Measurements from ENCODE around the gene SYCP2L.
"Not testable (repeated sequence)": the region's sequence is repeated elsewhere in the genome, so short reads cannot be mapped to it uniquely, and the experiment has no call there.

The SYCP2L gene

GRCh38 chr6:10850728-10851127 is 36.1 kb upstream of the SYCP2L start:
- H3K27ac ChIP-seq: peak overlapping the region; percentile 34
- TF ChIP-seq, protein P1, sequence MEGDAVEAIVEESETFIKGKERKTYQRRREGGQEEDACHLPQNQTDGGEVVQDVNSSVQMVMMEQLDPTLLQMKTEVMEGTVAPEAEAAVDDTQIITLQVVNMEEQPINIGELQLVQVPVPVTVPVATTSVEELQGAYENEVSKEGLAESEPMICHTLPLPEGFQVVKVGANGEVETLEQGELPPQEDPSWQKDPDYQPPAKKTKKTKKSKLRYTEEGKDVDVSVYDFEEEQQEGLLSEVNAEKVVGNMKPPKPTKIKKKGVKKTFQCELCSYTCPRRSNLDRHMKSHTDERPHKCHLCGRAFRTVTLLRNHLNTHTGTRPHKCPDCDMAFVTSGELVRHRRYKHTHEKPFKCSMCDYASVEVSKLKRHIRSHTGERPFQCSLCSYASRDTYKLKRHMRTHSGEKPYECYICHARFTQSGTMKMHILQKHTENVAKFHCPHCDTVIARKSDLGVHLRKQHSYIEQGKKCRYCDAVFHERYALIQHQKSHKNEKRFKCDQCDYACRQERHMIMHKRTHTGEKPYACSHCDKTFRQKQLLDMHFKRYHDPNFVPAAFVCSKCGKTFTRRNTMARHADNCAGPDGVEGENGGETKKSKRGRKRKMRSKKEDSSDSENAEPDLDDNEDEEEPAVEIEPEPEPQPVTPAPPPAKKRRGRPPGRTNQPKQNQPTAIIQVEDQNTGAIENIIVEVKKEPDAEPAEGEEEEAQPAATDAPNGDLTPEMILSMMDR (conservative IDR thresholded peaks at IDR 0.05): no peak

DNA sequence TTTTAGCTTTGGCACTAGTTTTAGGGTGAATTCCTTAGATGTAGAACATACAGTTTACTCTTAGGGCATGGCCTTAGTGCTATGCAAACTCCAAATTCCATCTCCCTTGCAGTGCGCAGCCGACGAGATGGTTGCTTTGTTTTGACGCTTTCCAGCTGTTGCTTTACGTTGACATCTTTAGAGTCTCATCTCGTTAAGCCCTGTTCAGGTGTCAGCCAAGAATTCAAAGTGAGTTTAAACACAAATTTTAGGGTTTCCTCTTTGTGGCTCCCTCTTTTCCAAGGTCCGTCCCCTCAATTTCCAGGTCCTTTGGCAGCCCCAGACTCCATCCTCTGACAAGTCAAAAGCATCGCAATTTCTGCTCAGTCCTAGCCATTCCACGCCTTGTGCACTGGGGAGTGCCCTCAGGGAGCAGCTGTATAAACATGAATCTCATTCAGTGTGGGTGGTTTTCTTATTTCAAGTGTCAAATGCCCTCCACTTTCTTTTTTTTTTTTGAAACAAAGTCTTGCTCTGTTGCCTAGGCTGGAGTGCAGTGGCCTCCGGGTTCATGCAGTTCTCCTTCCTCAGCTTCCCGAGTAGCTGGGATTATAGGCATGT is 34.4 kb upstream of the SYCP2L start:
- TF ChIP-seq, protein P1 (conservative IDR thresholded peaks at IDR 0.05): no peak
- H3K27ac ChIP-seq: no peak overlapping the region

DNA sequence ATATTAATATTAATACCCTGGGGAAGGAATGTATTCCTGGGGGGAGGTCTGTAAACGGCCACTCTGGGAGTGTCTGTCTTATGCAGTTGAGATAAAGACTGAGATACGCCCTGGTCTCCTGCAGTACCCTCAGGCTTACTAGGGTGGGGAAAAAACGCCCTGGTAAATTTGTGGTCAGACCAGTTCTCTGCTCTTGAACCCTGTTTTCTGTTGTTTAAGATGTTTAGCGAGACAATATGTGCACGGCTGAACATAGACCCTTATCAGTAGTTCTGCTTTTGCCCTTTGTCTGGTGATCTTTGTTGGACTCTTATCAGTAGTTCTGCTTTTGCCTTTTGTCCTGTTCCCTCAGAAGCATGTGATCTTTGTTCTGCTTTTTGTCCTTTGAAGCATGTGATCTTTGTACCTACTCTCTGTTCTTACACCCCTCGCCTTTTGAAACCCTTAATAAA is 33.0 kb upstream of the SYCP2L start:
- H3K27ac ChIP-seq: not testable (repeated sequence)

- TF ChIP-seq, protein P1 (conservative IDR thresholded peaks at IDR 0.05): no peak
- no peak overlapping the region for H3K27ac ChIP-seq
These were observed 31.8 kb upstream of the SYCP2L start for GRCh38 chr6:10854922-10855632.

DNA sequence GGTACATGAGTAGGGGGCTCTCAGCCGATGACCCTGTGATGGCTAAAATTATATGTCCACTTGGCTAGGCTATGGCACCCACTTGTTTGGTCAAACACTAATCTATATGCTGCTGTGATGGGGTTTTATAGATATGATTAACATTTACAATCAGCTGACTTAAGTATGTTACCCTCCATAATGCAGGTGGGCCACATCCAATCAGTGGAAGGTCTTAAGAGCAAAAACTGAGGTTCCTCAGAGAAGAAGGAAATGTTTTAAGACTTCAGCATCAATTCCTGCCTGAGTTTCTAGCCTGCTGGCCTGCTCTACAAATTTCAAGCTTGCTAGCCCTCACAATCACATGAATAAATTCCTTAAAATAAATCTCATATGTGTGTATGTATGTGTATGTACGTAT is 29.6 kb upstream of the SYCP2L start:
- no peak overlapping the region for H3K27ac ChIP-seq
- TF ChIP-seq, protein P1 (conservative IDR thresholded peaks at IDR 0.05): no peak

DNA sequence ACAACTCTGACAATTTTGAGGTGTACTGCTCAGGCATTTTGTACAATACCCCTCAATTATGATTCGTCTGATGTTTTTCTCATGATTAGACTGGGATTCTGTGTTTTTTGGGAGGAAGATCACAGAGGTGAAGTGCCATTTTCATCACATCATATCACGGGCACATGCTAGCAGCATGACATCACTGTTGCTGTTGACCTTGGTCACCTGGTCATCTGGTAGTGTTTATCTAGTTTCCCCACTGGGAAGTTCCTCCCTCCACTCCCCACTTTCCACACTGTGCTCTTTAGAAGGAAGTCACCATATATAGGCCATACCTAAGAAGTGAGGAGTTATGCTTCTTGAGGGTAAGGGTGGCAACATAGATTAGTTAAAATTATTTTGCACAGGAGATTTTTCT is 25.8 kb upstream of the SYCP2L start:
- H3K27ac ChIP-seq: no peak overlapping the region
- TF ChIP-seq, protein P1 (conservative IDR thresholded peaks at IDR 0.05): no peak

DNA sequence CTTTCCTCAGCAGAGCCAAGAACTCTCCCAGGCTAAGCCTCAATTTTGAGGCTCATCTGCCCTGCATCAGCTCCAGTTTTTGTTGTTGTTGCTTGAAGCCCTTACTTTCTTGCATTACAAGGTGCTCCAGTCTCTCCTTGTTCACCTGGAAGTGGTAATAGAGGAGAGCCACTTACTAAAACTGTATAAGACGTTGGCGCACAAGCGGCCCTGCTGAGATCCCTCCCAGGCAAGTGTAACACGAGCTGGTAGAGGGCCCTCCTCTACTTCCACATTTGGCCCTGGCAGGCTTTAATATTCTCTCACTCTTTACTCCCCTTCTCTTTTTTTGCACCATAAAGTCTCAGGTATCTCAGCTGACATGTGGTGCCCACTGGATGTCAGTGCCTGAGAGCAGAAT is 24.5 kb upstream of the SYCP2L start:
- TF ChIP-seq, protein P1 (conservative IDR thresholded peaks at IDR 0.05): no peak
- H3K27ac ChIP-seq: no peak overlapping the region

- not testable (repeated sequence) for H3K27ac ChIP-seq
These were observed 23.8 kb upstream of the SYCP2L start for GRCh38 chr6:10863031-10863430.

DNA sequence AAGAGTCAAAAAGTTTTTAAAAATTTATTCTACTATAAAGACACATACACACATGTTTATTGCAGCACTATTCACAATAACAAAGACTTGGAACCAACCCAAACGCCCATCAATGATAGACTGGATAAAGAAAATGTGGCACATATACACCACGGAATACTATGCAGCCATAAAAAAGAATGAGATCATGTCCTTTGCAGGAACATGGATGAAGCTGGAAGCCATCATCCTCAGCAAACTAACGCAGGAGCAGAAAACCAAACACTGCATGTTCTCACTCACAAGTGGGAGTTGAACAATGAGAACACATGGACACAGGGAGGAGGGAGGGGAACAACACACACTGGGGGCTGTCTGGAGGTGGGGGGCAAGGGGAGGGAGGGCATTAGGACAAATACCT is 20.1 kb upstream of the SYCP2L start:
- H3K27ac ChIP-seq: not testable (repeated sequence)
